RWPE2 (cell line): ENCODE results near the gene GTF3C1.

Experiments
- ATAC-seq: fragments of 200-7000 bp; cut with Tn5 transposase; 3 replicates; pipeline ENCODE4 v1.9.1; 2021; ENCODE audit warnings: low read depth
- DNase-seq: peaks from one replicate; pipeline ENCODE4 v3.0.0-alpha.2; 2020; ENCODE audit warnings: low spot score
- H3K27ac ChIP-seq: fragments of 450-650 bp; 2 replicates; pipeline ENCODE4 v1.5.1; 2017; ENCODE audit warnings: mild to moderate bottlenecking; ENCODE audit not compliant: poor library complexity, severe bottlenecking
- H3K27me3 ChIP-seq: fragments of 250-450 bp; sonication (Bioruptor Pico); 2 replicates; pipeline ENCODE4 v1.5.1; 2021; ENCODE audit warnings: mild to moderate bottlenecking, moderate library complexity; ENCODE audit not compliant: insufficient read depth, poor library complexity, severe bottlenecking
- H3K36me3 ChIP-seq: fragments of 250-450 bp; sonication (Bioruptor Pico); 2 replicates; pipeline ENCODE4 v1.5.1; 2020; ENCODE audit warnings: low read depth, mild to moderate bottlenecking, moderate library complexity
- H3K4me1 ChIP-seq: fragments of 250-450 bp; sonication (Bioruptor Pico); 2 replicates; pipeline ENCODE4 v1.5.1; 2021; ENCODE audit warnings: mild to moderate bottlenecking, moderate library complexity; ENCODE audit not compliant: insufficient read depth, poor library complexity, severe bottlenecking
- H3K4me3 ChIP-seq: fragments of 250-450 bp; sonication (Bioruptor Pico); 2 replicates; pipeline ENCODE4 v1.5.1; 2021; ENCODE audit warnings: mild to moderate bottlenecking, moderate library complexity; ENCODE audit not compliant: severe bottlenecking
- H3K9me3 ChIP-seq: fragments of 250-450 bp; sonication (Bioruptor Pico); 2 replicates; pipeline ENCODE4 v1.5.1; 2021; ENCODE audit warnings: mild to moderate bottlenecking, moderate library complexity; ENCODE audit not compliant: severe bottlenecking
- CTCF ChIP-seq: fragments of 450-650 bp; IDR thresholded peaks from one replicate; pipeline ENCODE4 v1.5.1; 2017; ENCODE audit warnings: mild to moderate bottlenecking, moderate library complexity; ENCODE audit not compliant: poor library complexity, severe bottlenecking

The GTF3C1 gene

GRCh38 chr16:27424772-27425498 is 124.8 kb downstream of the GTF3C1 start:
- TF ChIP-seq CTCF, result no peak
- H3K9me3 ChIP-seq, result peaks cover 7% of the 10 kb centered on the region
- H3K4me3 ChIP-seq, result no peak overlapping the region
- H3K27me3 ChIP-seq, result no peaks in the 10 kb centered on the region
- DNase-seq (no peak), ATAC-seq (no peak)
- H3K4me1 ChIP-seq, result no peaks in the 10 kb centered on the region
- H3K27ac ChIP-seq, result no peak overlapping the region
- H3K36me3 ChIP-seq, result no peaks in the 10 kb centered on the region

- TF ChIP-seq CTCF, result no peak
These were observed 127.6 kb downstream of the GTF3C1 start for GRCh38 chr16:27421961-27422740.

GRCh38 chr16:27417047-27417671 is 132.6 kb downstream of the GTF3C1 start:
- no peak for DNase-seq
- no peak overlapping the region for H3K27ac ChIP-seq
- no peak overlapping the region for H3K4me3 ChIP-seq
- no peak for TF ChIP-seq CTCF
- H3K27me3 ChIP-seq, result no peaks in the 10 kb centered on the region
- peaks cover 2% of the 10 kb centered on the region for H3K9me3 ChIP-seq
- H3K4me1 ChIP-seq, result no peaks in the 10 kb centered on the region
- ATAC-seq, result no peak
- no peaks in the 10 kb centered on the region for H3K36me3 ChIP-seq

More at GRCh38 chr16:27421961-27422740, 127.6 kb downstream of the GTF3C1 start:
- no peak for DNase-seq
- no peak overlapping the region for H3K27ac ChIP-seq
- H3K4me3 ChIP-seq, result no peak overlapping the region
- no peak for ATAC-seq
- H3K36me3 ChIP-seq, result no peaks in the 10 kb centered on the region
- H3K9me3 ChIP-seq, result peaks cover 7% of the 10 kb centered on the region
- H3K27me3 ChIP-seq, result no peaks in the 10 kb centered on the region
- H3K4me1 ChIP-seq, result no peaks in the 10 kb centered on the region

GRCh38 chr16:27414788-27415431 is 134.8 kb downstream of the GTF3C1 start:
- Histone ChIP-seq H3K4me1 (no peaks in the 10 kb centered on the region), H3K27ac (no peak overlapping the region), H3K27me3 (no peaks in the 10 kb centered on the region), H3K4me3 (no peak overlapping the region), H3K9me3 (no peaks in the 10 kb centered on the region), H3K36me3 (no peaks in the 10 kb centered on the region)
- ATAC-seq, result no peak
- TF ChIP-seq CTCF, result no peak
- DNase-seq, result no peak
